WTC11 (cell line): ENCODE data around the gene SSR3. TPM values are rescaled to one million over a fixed set of nuclear protein-coding genes. Genes with fewer than 3 reads are reported as not detected.

Experiments used
- ATAC-seq: fragments of 200-7000 bp; cut with Tn5 transposase; 2 replicates; pipeline ENCODE4 v1.10.0; 2021; ENCODE audit warnings: mild to moderate bottlenecking, moderate library complexity
- Bru-seq: library from RNA; stranded (reverse); fragments of 400-500 nt; gene quantifications from one replicate; lab custom pipeline; 2021; lab: Mats Ljungman, UMichigan
- CTCF ChIA-PET: fragments of 300-600 bp; sonication (Branson Sonifier 250); formaldehyde crosslinking; loops from one replicate; lab custom pipeline; 2021; ENCODE audit warnings: antibody characterized with exemption; lab: Charles Lee
- POLR2A ChIA-PET: fragments of 350-600 bp; sonication (Branson Sonifier 250); formaldehyde crosslinking; loops from one replicate; lab custom pipeline; 2021; ENCODE audit warnings: antibody characterized with exemption; lab: Charles Lee
- DNase-seq: peaks from one replicate; pipeline ENCODE4 v3.0.0; 2021; ENCODE audit warnings: low spot score
- H3K27ac Mint-ChIP-seq: 2 replicates; pipeline ENCODE4 v1.8.0; 2021; ENCODE audit warnings: mixed read lengths
- H3K27me3 Mint-ChIP-seq: 2 replicates; pipeline ENCODE4 v1.8.0; 2021; ENCODE audit warnings: low read depth, mild to moderate bottlenecking, moderate library complexity, mixed read lengths
- H3K36me3 Mint-ChIP-seq: 2 replicates; pipeline ENCODE4 v1.8.0; 2021; ENCODE audit warnings: mixed read lengths
- H3K4me1 Mint-ChIP-seq: 2 replicates; pipeline ENCODE4 v1.8.0; 2022; ENCODE audit warnings: mixed read lengths
- H3K4me3 Mint-ChIP-seq: 2 replicates; pipeline ENCODE4 v1.8.0; 2021; ENCODE audit warnings: mild to moderate bottlenecking, moderate library complexity, mixed read lengths
- H3K9me3 Mint-ChIP-seq: 2 replicates; pipeline ENCODE4 v1.8.0; 2021; ENCODE audit warnings: mixed read lengths
- ATF1 ChIP-seq: sonication (generic); formaldehyde crosslinking; IDR thresholded peaks from 2 replicates; pipeline ENCODE4 v1.8.1; 2023; ENCODE audit warnings: mild to moderate bottlenecking, moderate library complexity, missing genetic modification reagents
- CREB1 ChIP-seq: sonication (generic); formaldehyde crosslinking; IDR thresholded peaks from 2 replicates; pipeline ENCODE4 v1.8.0; 2023; ENCODE audit warnings: mild to moderate bottlenecking, missing genetic modification reagents
- EMX1 ChIP-seq: fragments of 250-450 bp; sonication (Bioruptor Pico); IDR thresholded peaks from 2 replicates; pipeline ENCODE4 v1.8.0; 2021; ENCODE audit warnings: mild to moderate bottlenecking
- JUN ChIP-seq: sonication (generic); formaldehyde crosslinking; IDR thresholded peaks from 2 replicates; pipeline ENCODE4 v1.8.0; 2023; ENCODE audit warnings: mild to moderate bottlenecking, missing genetic modification reagents
- SMAD3 ChIP-seq: sonication (generic); formaldehyde crosslinking; IDR thresholded peaks from 2 replicates; pipeline ENCODE4 v1.8.0; 2022; ENCODE audit warnings: missing genetic modification reagents, mild to moderate bottlenecking, borderline replicate concordance
- SMAD4 ChIP-seq: sonication (generic); formaldehyde crosslinking; IDR thresholded peaks from 2 replicates; pipeline ENCODE4 v1.8.0; 2022; ENCODE audit warnings: mild to moderate bottlenecking, missing genetic modification reagents
- ZBTB21 ChIP-seq: sonication (generic); formaldehyde crosslinking; IDR thresholded peaks from 2 replicates; pipeline ENCODE4 v1.8.1; 2023; ENCODE audit warnings: mild to moderate bottlenecking, missing genetic modification reagents, borderline replicate concordance
- ZNF219 ChIP-seq: sonication (generic); formaldehyde crosslinking; IDR thresholded peaks from 2 replicates; pipeline ENCODE4 v1.8.0; 2023; ENCODE audit warnings: missing genetic modification reagents, mild to moderate bottlenecking, borderline replicate concordance
- ZNF416 ChIP-seq: fragments of 250-450 bp; sonication (Bioruptor Pico); IDR thresholded peaks from 2 replicates; pipeline ENCODE4 v1.9.0; 2021; ENCODE audit warnings: mild to moderate bottlenecking, inconsistent platforms
- long read RNA-seq, 3 experiments: library from RNA in 1 of 3; library from capped mRNA in 1 of 3; library from polyadenylated mRNA in 1 of 3; unstranded in 2 of 3; stranded (forward) in 1 of 3; transcript quantifications; one replicate each; pipeline ENCODE4 v2.0.0, GENCODE V29; 2021
- total RNA-seq: library from RNA; stranded (reverse); gene quantifications from 3 replicates; pipeline ENCODE4 v1.2.3, GENCODE V29; 2021
- TF ChIP-seq, protein P1 (sequence below): sonication (generic); formaldehyde crosslinking; IDR thresholded peaks from 2 replicates; pipeline ENCODE4 v1.8.1; 2022; ENCODE audit warnings: low read depth, mild to moderate bottlenecking, moderate library complexity, missing genetic modification reagents, borderline replicate concordance
- TF ChIP-seq, protein P2 (sequence below): sonication (generic); formaldehyde crosslinking; IDR thresholded peaks from 2 replicates; pipeline ENCODE4 v1.8.1; 2023; ENCODE audit warnings: mild to moderate bottlenecking, moderate library complexity, missing genetic modification reagents
- TF ChIP-seq, protein P3 (sequence below): sonication (generic); formaldehyde crosslinking; IDR thresholded peaks from 2 replicates; pipeline ENCODE4 v1.8.0; 2022; ENCODE audit warnings: mild to moderate bottlenecking, missing genetic modification reagents
- TF ChIP-seq, protein P4 (sequence below): sonication (generic); formaldehyde crosslinking; IDR thresholded peaks from 2 replicates; pipeline ENCODE4 v1.8.0; 2022; ENCODE audit warnings: missing genetic modification reagents
- TF ChIP-seq, protein P5 (sequence below): fragments of 250-450 bp; sonication (Bioruptor Pico); IDR thresholded peaks from 2 replicates; pipeline ENCODE4 v1.8.0; 2021; ENCODE audit warnings: mild to moderate bottlenecking
- TF ChIP-seq, protein P6 (sequence below): sonication (generic); formaldehyde crosslinking; IDR thresholded peaks from 2 replicates; pipeline ENCODE4 v1.8.0; 2023; ENCODE audit warnings: missing genetic modification reagents
- TF ChIP-seq, protein P7 (sequence below): sonication (generic); formaldehyde crosslinking; IDR thresholded peaks from 2 replicates; pipeline ENCODE4 v1.8.1; 2023; ENCODE audit warnings: mild to moderate bottlenecking, missing genetic modification reagents, moderate library complexity
- TF ChIP-seq, protein P8 (sequence below): sonication (generic); formaldehyde crosslinking; IDR thresholded peaks from 2 replicates; pipeline ENCODE4 v1.8.1; 2023; ENCODE audit warnings: mild to moderate bottlenecking, missing genetic modification reagents, moderate library complexity
- TF ChIP-seq, protein P9 (sequence below): fragments of 200-600 bp; IDR thresholded peaks from 2 replicates; pipeline ENCODE4 v1.8.0; 2022; ENCODE audit warnings: antibody characterized with exemption

SSR3 gene
- total RNA-seq (147 to 162 TPM (median 160 TPM) in 3 replicates), Bru-seq, nascent RNA (percentile 98 among the genes with signal in this experiment)
- long read RNA-seq, experiment 1, transcript SSR3-204 (4 exons, 873 nt) = minor isoform, 8 of 466 reads
- long read RNA-seq, experiment 1, transcript SSR3-206 (5 exons, 807 nt) = minor isoform, 6 of 466 reads
- long read RNA-seq, experiment 1, transcript SSR3-209 (3 exons, 593 nt) = minor isoform, 6 of 466 reads
- long read RNA-seq, experiment 1, transcript SSR3-201 (5 exons, 3,716 nt) = major isoform, 375 of 466 reads
- long read RNA-seq, experiment 1, partial matches to known transcripts = 5 of 466 reads
- long read RNA-seq, experiment 1, other reads (novel, unspliced or antisense) = 60 of 466 reads
- long read RNA-seq, experiment 2, transcript SSR3-201 (5 exons, 3,716 nt) = major isoform, 99 of 232 reads
- long read RNA-seq, experiment 2, partial matches to known transcripts = 3 of 232 reads
- long read RNA-seq, experiment 2, other reads (novel, unspliced or antisense) = 120 of 232 reads
- long read RNA-seq, experiment 3, transcript SSR3-201 (5 exons, 3,716 nt) = major isoform, 236 of 295 reads
- long read RNA-seq, experiment 3, transcript SSR3-206 (5 exons, 807 nt) = minor isoform, 13 of 295 reads
- long read RNA-seq, experiment 3, partial matches to known transcripts = 0 of 295 reads
- long read RNA-seq, experiment 3, other reads (novel, unspliced or antisense) = 41 of 295 reads

DNA sequence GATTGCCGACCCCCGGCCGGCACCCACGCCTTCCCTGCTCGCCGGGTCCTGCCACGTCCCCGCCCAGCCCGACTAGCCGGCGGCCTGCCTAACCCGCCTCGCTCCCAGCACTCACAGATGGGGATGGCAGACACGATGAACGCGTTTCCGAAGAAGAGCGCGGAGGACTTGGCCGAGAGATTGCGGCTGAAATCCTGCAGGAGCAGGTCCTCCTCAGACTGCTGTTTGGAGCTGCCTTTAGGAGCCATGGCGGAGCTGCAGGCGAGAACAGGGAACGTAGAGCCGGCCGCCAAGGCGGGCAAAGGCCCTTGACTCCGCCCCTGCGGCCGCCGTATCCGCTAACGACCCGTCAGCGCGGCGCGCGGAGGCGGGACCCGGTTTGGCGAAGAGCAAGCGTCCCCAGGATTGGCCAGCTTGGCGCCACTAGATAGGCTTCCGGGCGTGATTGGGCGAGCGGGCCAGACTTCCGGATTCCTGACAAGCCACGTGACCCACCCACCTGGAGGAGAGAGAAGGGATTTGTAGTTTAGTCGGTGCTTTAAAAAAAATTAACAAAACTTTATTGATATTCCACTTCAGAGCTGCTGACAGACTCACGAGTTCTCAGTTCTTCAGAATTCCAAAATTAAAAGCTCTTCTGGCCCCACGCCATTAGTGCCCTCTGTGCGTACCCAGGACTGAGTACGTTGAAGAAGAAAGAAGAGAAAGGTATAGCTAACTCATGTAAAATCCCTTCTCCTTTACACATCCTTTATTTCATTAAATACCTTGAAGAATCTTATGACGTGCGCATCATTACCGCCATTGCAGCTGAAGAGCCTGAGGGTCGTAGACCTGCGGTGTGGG lies at the start of gene SSR3:
Gene SSR3 (minus strand): TSS at position 276 of the 846 bp plus-strand sequence. CDS start 28 bp downstream, at position 248.
- H3K27me3 Mint-ChIP-seq = no peaks in the 10 kb centered on the region
- DNase-seq (peak; percentile 98), ATAC-seq (peak; percentile 100)
- H3K4me1 Mint-ChIP-seq = peaks cover 20% of the 10 kb centered on the region
- POLR2A ChIA-PET = interaction anchor here (0.6 to 1.6 kb wide), 14 partner anchors 12 to 606 kb away, joined by 3 to 12 read pairs (median 4); partner anchors contain the start of gene TIPARP
- peaks cover 35% of the 10 kb centered on the region for H3K36me3 Mint-ChIP-seq
- CTCF ChIA-PET = interaction anchor here (0.9 to 3.4 kb wide), 12 partner anchors 11 to 605 kb away, joined by 3 to 18 read pairs (median 6); partner anchors contain the start of genes CCNL1 and TIPARP
- peak within 1 kb of the TSS; percentile 95 for H3K4me3 Mint-ChIP-seq
- H3K9me3 Mint-ChIP-seq = no peaks in the 10 kb centered on the region
- H3K27ac Mint-ChIP-seq = peak within 1 kb of the TSS; percentile 95
- TF ChIP-seq ZNF219 (CRISPR knock-in tag) (no peak), SMAD4 (CRISPR knock-in tag) (no peak), ATF1 (CRISPR knock-in tag) (0 out of 2 replicates have a peak, but pooled peaks have one; percentile 24), ZNF416 (CRISPR knock-in tag) (no peak), JUN (CRISPR knock-in tag) (no peak), ZBTB21 (CRISPR knock-in tag) (peak; percentile 49; the same call in 1 of the 2 replicates), SMAD3 (no peak; the same call in 1 of the 2 replicates), CREB1 (no peak), EMX1 (CRISPR knock-in tag) (no peak)
- TF ChIP-seq, protein P1, sequence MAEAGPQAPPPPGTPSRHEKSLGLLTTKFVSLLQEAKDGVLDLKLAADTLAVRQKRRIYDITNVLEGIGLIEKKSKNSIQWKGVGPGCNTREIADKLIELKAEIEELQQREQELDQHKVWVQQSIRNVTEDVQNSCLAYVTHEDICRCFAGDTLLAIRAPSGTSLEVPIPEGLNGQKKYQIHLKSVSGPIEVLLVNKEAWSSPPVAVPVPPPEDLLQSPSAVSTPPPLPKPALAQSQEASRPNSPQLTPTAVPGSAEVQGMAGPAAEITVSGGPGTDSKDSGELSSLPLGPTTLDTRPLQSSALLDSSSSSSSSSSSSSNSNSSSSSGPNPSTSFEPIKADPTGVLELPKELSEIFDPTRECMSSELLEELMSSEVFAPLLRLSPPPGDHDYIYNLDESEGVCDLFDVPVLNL = no peak
- TF ChIP-seq, protein P2, sequence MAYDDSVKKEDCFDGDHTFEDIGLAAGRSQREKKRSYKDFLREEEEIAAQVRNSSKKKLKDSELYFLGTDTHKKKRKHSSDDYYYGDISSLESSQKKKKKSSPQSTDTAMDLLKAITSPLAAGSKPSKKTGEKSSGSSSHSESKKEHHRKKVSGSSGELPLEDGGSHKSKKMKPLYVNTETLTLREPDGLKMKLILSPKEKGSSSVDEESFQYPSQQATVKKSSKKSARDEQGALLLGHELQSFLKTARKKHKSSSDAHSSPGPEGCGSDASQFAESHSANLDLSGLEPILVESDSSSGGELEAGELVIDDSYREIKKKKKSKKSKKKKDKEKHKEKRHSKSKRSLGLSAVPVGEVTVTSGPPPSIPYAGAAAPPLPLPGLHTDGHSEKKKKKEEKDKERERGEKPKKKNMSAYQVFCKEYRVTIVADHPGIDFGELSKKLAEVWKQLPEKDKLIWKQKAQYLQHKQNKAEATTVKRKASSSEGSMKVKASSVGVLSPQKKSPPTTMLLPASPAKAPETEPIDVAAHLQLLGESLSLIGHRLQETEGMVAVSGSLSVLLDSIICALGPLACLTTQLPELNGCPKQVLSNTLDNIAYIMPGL (CRISPR knock-in tag) = peak; percentile 71; the same call in 1 of the 2 replicates
- TF ChIP-seq, protein P3, sequence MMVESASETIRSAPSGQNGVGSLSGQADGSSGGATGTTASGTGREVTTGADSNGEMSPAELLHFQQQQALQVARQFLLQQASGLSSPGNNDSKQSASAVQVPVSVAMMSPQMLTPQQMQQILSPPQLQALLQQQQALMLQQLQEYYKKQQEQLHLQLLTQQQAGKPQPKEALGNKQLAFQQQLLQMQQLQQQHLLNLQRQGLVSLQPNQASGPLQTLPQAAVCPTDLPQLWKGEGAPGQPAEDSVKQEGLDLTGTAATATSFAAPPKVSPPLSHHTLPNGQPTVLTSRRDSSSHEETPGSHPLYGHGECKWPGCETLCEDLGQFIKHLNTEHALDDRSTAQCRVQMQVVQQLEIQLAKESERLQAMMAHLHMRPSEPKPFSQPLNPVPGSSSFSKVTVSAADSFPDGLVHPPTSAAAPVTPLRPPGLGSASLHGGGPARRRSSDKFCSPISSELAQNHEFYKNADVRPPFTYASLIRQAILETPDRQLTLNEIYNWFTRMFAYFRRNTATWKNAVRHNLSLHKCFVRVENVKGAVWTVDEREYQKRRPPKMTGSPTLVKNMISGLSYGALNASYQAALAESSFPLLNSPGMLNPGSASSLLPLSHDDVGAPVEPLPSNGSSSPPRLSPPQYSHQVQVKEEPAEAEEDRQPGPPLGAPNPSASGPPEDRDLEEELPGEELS (CRISPR knock-in tag) = no peak
- TF ChIP-seq, protein P4, sequence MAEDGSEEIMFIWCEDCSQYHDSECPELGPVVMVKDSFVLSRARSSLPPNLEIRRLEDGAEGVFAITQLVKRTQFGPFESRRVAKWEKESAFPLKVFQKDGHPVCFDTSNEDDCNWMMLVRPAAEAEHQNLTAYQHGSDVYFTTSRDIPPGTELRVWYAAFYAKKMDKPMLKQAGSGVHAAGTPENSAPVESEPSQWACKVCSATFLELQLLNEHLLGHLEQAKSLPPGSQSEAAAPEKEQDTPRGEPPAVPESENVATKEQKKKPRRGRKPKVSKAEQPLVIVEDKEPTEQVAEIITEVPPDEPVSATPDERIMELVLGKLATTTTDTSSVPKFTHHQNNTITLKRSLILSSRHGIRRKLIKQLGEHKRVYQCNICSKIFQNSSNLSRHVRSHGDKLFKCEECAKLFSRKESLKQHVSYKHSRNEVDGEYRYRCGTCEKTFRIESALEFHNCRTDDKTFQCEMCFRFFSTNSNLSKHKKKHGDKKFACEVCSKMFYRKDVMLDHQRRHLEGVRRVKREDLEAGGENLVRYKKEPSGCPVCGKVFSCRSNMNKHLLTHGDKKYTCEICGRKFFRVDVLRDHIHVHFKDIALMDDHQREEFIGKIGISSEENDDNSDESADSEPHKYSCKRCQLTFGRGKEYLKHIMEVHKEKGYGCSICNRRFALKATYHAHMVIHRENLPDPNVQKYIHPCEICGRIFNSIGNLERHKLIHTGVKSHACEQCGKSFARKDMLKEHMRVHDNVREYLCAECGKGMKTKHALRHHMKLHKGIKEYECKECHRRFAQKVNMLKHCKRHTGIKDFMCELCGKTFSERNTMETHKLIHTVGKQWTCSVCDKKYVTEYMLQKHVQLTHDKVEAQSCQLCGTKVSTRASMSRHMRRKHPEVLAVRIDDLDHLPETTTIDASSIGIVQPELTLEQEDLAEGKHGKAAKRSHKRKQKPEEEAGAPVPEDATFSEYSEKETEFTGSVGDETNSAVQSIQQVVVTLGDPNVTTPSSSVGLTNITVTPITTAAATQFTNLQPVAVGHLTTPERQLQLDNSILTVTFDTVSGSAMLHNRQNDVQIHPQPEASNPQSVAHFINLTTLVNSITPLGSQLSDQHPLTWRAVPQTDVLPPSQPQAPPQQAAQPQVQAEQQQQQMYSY (CRISPR knock-in tag) = no peak
- TF ChIP-seq, protein P5, sequence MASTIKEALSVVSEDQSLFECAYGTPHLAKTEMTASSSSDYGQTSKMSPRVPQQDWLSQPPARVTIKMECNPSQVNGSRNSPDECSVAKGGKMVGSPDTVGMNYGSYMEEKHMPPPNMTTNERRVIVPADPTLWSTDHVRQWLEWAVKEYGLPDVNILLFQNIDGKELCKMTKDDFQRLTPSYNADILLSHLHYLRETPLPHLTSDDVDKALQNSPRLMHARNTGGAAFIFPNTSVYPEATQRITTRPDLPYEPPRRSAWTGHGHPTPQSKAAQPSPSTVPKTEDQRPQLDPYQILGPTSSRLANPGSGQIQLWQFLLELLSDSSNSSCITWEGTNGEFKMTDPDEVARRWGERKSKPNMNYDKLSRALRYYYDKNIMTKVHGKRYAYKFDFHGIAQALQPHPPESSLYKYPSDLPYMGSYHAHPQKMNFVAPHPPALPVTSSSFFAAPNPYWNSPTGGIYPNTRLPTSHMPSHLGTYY = no peak
- TF ChIP-seq, protein P6, sequence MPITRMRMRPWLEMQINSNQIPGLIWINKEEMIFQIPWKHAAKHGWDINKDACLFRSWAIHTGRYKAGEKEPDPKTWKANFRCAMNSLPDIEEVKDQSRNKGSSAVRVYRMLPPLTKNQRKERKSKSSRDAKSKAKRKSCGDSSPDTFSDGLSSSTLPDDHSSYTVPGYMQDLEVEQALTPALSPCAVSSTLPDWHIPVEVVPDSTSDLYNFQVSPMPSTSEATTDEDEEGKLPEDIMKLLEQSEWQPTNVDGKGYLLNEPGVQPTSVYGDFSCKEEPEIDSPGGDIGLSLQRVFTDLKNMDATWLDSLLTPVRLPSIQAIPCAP (CRISPR knock-in tag) = no peak
- TF ChIP-seq, protein P7, sequence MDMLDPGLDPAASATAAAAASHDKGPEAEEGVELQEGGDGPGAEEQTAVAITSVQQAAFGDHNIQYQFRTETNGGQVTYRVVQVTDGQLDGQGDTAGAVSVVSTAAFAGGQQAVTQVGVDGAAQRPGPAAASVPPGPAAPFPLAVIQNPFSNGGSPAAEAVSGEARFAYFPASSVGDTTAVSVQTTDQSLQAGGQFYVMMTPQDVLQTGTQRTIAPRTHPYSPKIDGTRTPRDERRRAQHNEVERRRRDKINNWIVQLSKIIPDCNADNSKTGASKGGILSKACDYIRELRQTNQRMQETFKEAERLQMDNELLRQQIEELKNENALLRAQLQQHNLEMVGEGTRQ (CRISPR knock-in tag) = peak; percentile 98
- TF ChIP-seq, protein P8, sequence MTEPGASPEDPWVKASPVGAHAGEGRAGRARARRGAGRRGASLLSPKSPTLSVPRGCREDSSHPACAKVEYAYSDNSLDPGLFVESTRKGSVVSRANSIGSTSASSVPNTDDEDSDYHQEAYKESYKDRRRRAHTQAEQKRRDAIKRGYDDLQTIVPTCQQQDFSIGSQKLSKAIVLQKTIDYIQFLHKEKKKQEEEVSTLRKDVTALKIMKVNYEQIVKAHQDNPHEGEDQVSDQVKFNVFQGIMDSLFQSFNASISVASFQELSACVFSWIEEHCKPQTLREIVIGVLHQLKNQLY (CRISPR knock-in tag) = no peak
- TF ChIP-seq, protein P9, sequence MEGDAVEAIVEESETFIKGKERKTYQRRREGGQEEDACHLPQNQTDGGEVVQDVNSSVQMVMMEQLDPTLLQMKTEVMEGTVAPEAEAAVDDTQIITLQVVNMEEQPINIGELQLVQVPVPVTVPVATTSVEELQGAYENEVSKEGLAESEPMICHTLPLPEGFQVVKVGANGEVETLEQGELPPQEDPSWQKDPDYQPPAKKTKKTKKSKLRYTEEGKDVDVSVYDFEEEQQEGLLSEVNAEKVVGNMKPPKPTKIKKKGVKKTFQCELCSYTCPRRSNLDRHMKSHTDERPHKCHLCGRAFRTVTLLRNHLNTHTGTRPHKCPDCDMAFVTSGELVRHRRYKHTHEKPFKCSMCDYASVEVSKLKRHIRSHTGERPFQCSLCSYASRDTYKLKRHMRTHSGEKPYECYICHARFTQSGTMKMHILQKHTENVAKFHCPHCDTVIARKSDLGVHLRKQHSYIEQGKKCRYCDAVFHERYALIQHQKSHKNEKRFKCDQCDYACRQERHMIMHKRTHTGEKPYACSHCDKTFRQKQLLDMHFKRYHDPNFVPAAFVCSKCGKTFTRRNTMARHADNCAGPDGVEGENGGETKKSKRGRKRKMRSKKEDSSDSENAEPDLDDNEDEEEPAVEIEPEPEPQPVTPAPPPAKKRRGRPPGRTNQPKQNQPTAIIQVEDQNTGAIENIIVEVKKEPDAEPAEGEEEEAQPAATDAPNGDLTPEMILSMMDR = no peak
